Activated T-helper 1 cell treated with anti-CD3 and anti-CD28 coated beads, Interleukin-2, amount 50 U/mL, for 16 hours (primary cell): Measurements from ENCODE around the gene SETD5.

Source experiments
- DNase-seq, 2 donors: peaks; one replicate each; pipeline ENCODE4 v3.0.0-alpha.2; 2020; ENCODE audit warnings: low read depth in 1 of 2, low spot score in 1 of 2

The SETD5 gene

GRCh38 chr3:9388562-9389272, 8.7 kb upstream of the SETD5 start:
- no peak for DNase-seq

GRCh38 chr3:9390265-9390888, 7.0 kb upstream of the SETD5 start:
- no peak for DNase-seq

DNA sequence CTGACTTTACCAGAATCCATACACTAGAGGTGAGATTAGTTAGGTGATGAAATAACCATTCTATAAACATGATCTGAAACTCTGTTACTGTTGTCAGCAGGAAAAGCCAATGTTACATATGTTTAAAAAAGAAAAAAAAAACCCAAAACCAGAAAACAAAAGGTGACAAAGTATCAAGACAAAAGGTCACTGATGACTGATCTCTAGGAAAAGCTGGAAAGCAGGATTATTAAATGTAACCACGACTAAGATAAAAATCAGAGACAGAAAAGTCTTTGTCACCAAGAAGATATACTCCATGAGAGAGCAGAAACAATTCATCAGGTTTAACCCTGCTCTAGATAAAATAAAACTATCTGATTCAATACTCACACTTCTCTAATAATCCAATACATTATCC, 5.4 kb upstream of the SETD5 start:
- DNase-seq = no peak

DNA sequence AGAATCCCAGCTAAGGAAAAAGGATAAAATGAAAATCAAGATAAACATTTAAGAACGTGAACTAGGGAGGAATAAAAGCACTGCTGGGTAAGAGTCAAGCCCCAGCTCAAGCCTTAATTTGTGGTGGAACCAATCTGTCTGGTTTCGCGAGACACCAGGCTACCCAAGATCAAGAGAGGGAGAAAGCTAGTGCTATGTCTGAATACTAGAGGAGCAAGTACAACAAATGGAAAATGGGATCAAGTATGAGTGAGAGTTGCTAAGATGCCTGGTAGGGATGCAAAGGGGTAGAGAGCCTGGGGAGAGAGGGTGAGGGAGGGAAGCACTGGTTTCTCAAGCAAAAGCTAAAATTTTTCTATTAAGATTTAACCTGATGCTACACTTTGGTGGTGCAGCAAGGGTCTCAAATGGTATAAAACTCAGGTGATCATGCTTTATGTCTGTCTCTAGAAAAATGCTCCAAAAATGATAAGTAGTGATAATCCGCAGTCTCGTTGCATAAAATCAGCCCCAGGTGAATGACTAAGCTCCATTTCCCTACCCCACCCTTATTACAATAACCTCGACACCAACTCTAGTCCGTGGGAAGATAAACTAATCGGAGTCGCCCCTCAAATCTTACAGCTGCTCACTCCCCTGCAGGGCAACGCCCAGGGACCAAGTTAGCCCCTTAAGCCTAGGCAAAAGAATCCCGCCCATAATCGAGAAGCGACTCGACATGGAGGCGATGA, 1.7 kb upstream of the SETD5 start:
- DNase-seq = no peak

GRCh38 chr3:9396301-9396631, 1.1 kb upstream of the SETD5 start:
- DNase-seq = peak; percentile 47 to 65

GRCh38 chr3:9396632-9397331, 633 bp upstream of the SETD5 start:
- DNase-seq = peak; percentile 97 to 99

GRCh38 chr3:9397906-9398699, 688 bp downstream of the SETD5 start:
- peak in 1 of 2 donors; percentile 20 for DNase-seq

DNA sequence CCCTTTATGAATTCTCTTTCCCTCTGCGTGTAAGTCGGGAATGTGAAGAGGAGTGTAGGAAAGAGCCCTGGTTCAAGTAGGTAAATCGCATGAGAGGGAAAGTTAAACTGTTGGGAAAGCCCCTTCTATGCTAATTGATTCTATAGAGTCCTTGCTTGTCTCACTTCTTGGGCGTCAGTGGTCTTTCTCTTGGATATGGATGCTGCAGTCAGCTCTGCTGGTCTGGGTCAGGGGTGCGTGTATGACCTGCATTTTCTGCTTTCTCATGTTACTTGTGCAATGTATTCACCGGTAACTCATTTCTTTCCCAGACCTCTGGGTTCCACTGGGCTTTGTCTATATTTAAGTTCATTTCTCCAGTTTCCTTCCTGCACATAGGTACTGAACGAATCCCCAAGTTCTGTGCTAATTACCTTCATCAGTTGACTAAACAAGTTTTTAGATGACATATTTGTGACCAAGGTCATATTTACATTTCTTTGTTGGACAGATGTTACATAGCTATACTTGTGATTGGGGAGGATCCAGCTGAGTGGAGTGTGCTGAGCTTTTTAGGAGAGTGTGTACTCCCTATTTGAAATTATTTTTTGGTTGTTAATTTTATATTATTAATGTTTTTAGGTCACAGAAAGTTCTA, 1.4 kb downstream of the SETD5 start:
- no peak for DNase-seq

GRCh38 chr3:9399337-9399703, 1.9 kb downstream of the SETD5 start:
- no peak for DNase-seq

GRCh38 chr3:9399746-9400145, 2.3 kb downstream of the SETD5 start:
- DNase-seq = no peak

DNA sequence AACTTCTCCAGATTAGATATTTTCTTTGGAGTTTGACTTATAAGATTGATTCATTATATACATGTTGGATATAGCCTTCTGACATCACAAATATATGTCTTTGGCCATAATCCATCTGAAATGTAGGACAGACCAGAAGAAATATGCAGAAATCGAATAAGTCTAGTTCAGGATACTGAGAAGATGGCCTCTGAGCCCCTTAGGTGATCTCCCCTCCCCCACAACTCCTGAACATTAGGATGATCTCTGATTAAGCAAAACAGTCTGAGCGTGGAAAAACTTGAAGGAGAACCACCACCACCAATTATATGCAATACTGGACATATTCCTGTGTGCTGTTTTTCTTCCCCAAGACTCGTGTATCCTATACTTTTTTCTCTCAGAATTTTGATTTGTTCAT, 3.2 kb downstream of the SETD5 start:
- no peak for DNase-seq

- DNase-seq = no peak
Measured at GRCh38 chr3:9401986-9402385, 4.6 kb downstream of the SETD5 start.

GRCh38 chr3:9402410-9403228, 5.2 kb downstream of the SETD5 start:
- no peak for DNase-seq

DNA sequence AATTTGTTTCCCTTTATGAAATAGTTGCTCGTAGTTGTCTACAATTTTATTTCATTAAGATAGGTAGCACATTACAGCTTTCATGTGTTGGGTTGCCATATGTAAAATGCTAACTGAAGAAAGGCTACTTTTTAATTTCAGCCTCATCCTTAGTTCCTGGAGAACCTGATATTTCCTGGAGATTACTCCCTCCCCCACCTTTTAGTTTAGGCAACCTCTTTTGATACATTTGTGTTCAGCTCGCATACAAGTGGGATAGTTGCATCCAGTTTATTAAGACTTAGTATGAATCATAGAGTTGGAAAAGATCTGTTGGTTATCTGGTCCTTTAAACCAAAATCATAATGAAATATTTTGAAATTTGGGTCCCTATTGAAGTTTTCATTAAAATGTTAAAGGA, 6.0 kb downstream of the SETD5 start:
- no peak for DNase-seq

- no peak for DNase-seq
Measured at GRCh38 chr3:9404680-9405079, 7.3 kb downstream of the SETD5 start.

GRCh38 chr3:9405756-9406155, 8.3 kb downstream of the SETD5 start:
- DNase-seq = no peak

- DNase-seq = no peak
Measured at GRCh38 chr3:9406856-9407626, 9.6 kb downstream of the SETD5 start.

GRCh38 chr3:9408061-9408460, 10.6 kb downstream of the SETD5 start:
- no peak for DNase-seq

DNA sequence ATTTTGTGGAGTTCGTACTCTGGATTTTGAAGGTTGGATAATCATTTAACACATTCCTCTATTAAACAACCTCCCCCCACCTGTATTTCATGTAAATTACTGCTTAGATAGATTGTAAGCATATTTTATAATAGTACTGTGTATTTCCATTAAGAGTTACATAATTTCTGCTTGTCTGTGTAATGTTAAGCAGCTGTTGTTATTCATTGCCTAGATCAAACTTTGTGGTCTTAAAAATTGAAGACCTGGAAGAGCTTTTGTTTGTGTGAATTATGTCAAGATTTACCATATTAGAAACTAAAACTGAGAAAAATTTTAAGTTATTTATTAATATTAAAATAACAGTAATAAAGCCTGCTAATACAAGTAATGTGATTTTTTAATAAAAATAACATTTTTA, 11.1 kb downstream of the SETD5 start:
- no peak for DNase-seq
